ENCODE measurements around the gene BIK.

GRCh38 chr22:43176090-43176489 lies 65.5 kb downstream of the BIK start:
- no peak for TF ChIP-seq CTCF (IDR thresholded peaks at IDR 0.05)
- no peak for TF ChIP-seq POLR2A (IDR thresholded peaks at IDR 0.05)
